HG03039 (cell line): ENCODE results near the gene MYO5A.
"Not testable (repeated sequence)": the region's sequence is repeated elsewhere in the genome, so short reads cannot be mapped to it uniquely, and the experiment has no call there.

Source experiments
- ATAC-seq: cut with Tn5 transposase; IDR thresholded peaks from one replicate; pipeline ENCODE4 v1.9.1; 2021; ENCODE audit warnings: mild to moderate bottlenecking, moderate library complexity; ENCODE audit not compliant: unreplicated experiment

The MYO5A gene

DNA sequence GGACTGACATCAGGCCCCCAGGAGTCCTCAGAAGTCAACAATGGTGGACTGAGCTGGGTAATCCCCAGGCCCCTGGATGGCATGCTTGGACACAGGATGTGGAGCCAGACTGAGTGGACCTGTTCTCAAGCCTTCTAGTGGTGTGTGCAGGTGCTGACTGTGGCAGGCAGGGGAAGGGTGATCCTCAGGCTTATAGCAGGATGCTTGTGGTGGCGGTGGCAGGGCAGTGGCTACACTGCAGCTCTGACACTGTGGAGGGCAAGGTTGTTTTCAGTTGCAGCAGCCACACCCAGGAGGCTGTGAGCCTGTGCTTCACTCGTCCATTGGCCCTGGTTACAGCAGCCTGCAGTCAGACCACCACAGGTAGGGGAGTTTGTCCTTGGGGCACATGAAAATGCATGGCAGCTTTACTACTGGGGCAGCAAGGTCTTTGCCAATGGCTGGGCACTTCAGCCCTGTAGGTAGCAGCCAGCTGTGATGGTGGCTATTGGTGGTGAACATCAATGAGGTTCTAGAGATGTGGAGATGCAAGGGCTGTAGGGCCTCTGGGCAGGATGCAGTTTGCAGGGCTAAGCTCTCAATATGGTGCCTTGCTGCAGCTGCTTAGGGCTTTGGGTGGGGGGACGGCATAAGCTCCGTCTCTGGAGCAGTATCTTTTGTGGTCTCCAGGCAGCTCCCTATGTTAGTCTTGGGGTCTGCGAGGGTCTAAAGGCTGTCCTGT, 17.5 kb upstream of the MYO5A start:
- no peak for ATAC-seq

DNA sequence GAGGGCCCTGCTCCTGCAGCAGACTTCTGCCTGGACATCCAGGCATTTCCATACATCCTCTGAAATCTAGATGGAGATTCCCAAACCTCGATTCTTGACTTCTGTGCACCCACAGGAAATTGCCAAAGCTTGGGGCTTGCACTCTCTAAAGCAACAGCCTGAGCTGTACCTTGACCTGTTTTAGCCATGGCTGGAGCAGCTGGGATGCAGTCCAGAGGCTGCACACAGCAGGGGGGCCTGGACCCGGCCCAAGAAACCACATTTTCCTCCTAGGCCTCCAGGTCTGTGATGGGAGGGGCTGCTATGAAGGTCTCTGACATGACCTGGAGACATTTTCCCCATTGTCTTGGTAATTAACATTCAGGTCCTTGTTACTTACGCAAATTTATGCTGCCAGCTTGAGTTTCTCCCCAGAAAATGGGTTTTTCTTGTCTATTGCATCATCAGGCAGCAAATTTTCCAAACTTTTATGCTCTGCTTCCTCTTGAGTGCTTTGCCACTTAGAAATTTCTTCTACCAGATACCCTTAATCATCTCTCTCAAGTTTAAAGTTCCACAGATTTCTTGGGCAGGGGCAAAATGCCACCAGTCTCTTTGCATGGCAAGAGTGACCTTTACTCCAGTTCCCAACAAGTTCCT, 11.8 kb upstream of the MYO5A start:
- no peak for ATAC-seq

DNA sequence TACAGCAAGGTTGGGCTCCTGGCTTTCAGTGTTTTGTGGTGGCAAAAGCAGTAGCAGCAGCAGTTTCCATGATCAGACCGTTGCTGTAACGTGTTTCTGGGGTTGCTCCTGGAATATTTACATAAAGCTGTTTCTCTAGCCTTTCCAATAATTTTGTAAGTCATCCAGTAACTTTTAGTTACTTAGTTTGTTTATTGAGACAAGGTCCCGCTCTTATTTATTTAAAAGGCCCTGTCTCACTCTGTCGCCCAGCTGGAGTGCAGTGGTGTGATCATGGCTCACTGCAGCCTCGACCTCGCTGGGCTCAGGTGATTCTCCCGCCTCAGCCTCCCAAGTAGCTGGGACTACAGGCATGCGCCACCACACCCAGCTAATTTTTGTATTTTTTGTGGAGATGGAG, 8.8 kb upstream of the MYO5A start:
- ATAC-seq, result no peak

DNA sequence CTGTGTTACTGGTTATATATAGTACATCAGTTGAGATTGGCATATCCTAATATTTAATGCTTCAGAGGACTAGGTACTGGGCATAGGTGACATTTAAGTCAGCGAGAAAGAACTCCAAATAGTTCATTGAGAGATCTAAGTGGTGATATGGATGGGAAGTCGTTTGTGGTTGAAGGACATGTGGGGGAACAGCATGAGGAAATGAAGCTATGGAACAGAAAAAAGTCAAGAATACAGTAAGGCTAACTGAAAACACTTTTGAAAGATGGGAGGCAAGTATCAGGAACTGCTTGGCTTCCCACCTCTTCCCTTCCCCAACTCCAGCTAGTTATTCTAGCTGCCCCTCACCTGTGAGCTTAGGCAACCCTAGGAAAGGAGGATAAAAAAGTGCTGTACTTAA, 3.7 kb upstream of the MYO5A start:
- ATAC-seq, result no peak

DNA sequence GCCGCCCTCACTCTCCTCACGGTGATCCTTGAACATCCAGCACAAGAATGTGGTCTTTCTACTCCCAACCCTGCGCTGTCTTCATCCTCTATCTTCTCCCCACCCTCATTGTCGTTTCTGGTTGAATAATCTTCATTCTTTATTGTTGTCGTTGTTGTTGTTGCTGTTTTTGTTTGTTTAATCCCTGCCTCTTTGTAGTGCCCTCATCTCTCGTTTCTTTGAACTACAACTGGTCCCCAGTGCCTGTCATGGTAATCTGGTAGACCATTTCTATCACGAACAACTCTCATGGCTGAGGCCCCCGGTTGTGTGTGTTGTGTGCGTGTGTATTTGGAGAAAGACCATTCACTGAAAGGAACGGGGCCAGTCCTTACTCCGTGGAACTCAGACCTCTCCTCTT, 1.3 kb upstream of the MYO5A start:
- ATAC-seq, result no peak

DNA sequence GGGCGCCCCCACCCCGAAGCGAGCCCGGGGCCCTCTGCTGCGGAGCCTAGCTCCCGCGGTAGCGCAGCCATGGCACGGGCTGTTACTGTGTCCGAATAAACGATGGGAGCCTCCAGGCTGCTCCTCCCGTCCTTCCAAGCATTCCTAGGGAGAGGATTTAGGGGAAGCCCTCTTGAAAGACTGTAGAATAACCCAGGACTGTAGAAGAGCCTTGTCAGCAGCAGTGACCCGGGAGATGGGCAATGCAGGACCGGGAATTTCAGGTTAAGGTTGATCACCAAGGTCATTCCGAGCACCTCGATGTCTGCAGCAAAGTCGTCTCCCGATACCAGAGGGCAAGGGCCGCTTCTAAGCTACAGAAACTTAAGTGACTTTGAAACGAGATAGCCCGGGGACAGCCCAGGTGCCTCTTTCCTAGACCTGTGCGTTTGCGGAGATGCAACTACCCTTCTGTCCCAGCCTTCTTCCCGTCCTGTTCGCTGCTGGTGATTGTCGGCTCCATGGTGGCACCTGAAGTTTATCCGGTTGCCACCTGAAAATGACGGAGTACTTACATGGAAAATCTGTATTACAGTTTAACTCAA, 753 bp upstream of the MYO5A start:
- ATAC-seq, result no peak

DNA sequence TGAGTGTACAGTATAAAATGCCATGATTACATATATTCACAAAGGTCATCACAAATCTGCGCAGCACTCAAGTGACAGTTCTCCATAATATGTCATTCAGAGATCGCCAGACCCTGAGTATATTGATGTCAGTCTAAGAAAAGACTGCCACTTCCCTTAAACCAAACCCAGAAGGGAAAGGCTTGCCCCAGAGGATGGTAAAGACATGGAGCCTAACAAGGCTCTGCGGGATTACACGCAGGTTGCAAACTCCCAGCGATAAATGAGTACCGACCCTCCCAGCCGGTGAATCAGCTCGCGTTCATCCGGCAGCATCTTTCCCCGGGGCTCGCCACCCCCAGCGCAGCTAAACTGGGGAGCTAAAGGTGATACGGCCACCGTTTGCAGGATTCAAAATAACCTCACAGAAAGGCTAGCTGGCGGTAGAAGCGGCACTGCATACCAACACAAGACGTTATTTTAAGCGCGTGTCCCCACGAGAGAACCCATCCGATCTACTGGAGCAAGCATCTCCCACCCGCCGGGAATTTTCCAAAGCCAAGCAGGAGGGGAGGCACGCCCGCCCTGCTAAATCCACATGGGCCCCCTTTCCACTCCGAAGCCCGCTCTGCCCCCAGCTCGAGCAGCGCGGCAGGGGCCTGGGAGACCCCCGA, 643 bp downstream of the MYO5A start:
- peak; percentile 1 for ATAC-seq

DNA sequence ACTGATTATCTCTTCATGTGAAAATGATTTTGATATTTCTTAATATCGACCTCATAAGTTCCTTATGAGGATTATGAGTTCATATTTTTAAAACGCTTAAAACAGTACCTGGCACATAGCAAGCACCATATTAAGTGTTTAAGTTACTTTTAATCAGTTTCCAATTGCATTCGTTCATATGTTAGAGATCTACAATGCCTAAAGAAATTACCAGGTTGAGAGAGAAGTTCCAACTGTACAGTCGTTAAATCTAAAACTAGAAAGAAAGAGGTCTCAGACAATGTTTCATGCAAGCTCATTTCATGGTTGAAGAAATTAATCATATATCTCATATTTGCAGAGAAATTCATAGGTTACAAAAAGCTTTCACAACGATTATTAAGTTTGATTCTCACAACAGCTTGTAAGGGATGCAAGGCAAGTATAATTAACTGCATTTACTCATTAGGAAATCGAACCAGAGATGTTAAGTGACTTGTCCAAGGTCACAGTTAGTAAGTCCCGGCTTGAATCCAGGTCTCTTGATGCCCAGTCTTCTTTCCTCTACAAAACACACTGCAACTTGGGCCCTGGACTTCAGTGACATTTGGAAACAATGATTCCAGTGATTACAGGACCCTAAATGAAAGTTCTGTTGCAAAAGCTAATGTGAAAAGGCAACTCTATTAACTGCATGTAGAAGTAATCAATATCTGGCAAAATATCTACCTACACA, 1.3 kb downstream of the MYO5A start:
- no peak for ATAC-seq

DNA sequence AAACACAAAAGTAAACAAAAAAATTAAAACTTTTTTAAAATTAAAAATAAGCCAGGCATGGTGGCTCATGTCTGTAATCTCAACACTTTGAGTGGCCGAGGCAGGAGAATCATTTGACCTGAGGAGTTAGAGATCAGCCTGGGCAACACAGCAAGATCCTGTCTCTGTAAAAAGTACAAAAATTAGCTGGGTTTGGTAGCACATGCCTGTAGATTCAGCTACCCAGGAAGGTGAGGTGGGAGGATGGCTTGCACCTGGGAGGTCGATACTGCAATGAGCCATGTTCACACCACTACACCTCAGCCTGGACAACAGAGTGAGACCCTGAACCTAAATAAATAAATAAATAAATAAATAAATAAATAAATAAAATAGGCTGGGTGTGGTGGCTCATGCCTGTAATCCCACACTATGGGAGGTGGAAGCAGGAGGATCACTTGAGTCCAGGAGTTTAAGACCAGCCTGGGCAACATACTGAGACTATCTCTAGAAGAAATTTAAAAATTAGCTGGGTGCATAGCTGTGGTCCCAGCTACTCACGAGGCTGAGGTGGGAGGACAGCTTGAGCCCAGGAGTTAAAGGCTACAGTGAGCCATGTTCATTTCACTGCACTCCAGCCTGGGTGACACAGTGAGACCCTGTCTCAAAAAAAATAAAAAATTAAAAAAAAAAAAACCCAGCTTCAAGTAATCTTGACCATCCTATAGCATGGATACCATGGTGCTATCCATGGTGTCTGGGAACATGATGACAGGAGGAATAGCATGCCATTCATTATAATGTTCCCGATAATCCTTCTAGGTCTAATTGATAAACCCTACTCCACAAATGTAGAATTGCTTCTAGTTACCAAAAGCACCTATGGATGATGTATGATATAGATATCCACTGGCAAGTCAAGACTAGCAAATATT, 4.2 kb downstream of the MYO5A start:
- ATAC-seq, result no peak

DNA sequence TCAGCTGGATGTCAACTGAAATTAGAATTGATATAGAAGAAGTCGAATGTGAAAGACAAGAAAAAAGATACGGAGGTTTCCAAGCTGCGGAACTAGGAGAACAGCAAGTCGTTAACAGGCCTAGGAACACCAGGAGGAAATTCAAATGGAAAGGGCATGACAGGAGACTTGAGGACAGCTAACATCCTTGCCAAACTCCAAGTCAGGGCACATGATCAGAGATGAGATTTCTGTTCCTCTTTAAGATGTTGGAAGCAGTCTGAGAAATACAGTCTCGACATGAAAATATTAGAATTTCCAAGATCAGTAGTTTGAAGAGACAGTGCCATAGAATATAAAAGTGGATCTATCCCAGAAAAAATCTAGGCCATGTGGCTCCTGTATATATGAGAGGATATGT, 5.0 kb downstream of the MYO5A start:
- ATAC-seq, result no peak

DNA sequence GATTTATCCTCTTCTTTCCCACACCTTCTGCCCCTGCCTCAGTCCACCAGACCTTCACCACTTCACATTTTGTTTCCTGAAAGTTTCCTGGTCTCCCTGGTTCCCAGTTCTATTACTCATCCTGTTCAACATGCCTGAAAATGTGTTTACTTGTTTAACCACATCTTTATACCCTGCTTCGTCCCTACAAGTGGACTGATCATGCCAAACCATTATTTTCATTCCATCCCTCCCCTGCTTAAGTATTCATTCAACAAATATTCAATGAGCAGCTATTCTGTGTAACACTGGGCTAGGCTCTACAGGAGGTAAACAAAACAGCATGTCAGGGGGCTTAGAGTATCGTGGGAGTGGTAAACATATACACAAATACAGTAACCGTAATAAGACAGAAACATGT, 5.5 kb downstream of the MYO5A start:
- ATAC-seq, result no peak

DNA sequence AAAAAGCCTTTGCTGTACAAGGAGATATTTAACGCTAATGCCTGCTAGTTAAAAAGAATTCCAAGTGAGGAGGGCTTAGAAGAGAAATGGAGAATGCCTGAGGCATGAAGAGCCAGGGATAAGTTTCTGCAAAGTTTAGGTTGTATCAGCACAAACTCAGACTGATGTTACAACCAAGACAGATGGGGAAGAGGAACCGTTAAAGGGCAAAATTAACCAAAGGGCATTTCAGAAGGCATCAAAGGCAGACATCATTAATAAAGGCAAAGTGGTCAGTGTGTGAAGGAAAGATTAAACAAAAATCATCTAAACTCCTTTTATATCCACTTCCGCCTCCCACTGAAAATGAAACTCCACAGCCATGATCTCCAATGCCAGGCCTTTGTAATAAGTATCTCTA, 7.0 kb downstream of the MYO5A start:
- ATAC-seq, result no peak

DNA sequence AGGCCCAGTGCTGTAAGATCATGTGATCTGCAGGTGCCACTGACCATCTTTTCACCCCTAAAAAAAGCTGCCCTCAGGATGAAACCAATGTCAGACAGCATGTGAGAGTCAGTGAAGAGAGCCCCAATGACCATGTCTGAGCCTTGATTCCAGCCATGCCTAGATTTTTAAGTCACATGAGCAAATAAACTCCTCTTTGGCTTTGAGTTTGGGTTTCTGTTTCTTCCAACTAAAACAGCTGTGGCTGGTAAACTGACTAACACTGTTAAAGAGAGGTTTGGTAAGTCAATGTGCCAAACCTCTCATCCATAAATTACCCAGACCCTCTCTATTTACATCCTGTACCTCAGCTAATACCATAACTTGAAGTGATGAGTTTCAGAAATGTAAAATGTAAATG, 8.3 kb downstream of the MYO5A start:
- ATAC-seq, result no peak

DNA sequence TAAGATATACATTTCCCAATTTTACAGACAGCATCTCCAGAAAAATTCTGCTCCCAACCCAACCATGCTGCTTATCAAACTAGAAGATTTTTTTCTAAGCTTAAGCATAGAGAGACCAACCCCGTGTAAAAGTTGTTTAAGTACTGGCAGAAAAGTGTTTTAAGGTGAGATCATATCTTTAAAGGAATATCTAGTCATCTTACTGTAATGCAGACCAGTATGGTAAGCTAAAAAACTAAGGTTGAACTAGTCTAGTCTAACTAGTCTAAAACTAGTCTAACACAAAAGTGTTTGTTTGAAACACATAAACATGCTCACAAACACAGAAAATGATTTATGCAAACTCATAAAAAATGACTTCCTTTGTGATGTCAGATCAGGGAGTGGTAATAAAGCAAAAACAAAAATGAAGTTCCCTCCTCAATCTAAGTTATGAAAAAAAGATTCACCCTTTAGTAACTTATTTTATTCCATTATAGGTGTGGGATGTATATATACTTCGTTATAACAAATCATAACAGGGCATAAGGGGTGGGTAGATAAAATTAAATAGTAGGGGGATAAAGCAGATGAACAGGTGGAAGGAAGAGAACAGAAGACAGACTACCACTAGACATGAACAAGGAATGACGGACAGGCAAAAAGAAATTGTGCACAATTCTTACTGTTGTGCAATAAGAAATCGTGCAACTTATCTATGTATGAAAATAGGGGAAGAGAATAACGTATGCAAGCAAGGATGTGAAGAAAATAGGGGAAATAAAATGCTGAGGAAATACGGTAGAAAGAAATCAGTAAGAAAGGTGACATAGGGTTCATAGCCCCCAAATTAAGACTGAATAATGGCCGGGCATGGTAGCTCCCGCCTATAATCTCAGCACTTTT, 10.0 kb downstream of the MYO5A start:
- ATAC-seq, result no peak

DNA sequence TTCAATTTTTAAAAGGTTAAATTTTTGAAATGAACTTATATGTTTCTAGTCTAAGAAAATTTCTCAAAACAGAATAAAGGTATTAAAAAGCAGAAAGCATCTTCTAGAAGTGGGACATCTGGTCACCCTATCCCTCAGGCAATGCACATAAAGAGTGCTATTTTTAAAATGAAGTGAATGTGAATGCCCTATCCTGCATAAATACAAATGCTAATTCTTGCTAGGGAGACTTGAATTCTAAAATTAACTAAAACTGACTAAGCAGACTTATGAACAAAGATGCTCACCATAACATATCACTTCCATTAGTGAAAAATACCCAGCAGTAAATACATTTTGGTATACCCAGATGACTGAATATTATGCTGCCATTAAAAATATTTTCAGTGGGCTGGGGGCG, 11.7 kb downstream of the MYO5A start:
- ATAC-seq, result no peak

DNA sequence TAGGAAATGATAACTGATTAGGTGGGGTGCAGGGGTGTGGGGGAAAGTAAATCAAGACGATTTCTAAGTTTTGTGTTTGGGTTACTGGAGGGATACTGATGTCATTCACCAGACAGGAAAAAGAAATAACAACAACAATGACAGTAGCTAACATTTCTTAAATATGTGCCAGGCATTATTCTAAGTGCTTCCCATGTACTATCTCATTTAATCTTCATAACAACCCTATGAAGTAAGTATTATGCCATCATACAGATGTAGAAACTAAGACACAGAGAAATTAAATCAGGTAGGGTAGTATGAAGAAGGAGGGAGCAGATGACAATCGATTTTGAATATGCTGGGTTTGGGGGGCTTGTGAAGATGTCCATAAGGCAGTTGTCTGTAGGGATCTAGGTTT, 13.3 kb downstream of the MYO5A start:
- no peak for ATAC-seq

DNA sequence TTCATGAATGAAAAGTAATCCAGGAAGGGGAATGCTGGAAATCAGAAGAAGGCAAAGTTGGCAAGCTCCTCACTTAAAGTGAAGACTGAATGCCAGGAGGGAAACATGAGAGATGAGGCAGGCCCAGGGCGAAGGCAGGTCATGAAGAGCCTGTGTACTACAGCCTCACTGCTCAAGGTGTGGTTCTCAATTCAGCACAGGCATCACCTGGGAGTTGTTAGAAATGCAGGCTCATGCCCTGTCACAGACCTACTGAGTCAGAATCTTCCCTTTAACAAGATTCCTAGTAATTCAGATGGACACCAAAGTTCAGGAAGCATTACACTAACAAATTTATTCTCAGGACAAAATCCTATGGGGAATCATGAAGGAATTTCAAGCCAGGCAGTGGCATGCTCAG, 14.2 kb downstream of the MYO5A start:
- no peak for ATAC-seq

DNA sequence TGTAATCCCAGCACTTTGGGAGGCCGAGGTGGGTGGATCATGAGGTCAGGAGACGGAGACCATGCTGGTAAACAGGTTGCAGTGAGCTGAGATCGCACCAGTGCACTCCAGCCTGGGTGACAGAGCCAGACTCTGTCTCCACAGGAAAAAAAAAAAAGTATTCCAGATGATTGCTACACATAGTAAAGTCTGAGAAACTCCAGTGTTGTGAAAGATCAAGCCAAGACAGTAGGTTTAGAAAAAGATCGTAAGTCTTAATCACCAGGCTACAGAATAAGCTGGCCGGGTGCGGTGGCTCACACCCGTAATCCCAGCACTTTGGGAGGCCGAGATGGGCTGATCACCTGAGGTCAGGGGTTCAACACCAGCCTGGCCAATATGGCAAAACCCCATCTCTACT, 15.8 kb downstream of the MYO5A start:
- not testable (repeated sequence) for ATAC-seq

DNA sequence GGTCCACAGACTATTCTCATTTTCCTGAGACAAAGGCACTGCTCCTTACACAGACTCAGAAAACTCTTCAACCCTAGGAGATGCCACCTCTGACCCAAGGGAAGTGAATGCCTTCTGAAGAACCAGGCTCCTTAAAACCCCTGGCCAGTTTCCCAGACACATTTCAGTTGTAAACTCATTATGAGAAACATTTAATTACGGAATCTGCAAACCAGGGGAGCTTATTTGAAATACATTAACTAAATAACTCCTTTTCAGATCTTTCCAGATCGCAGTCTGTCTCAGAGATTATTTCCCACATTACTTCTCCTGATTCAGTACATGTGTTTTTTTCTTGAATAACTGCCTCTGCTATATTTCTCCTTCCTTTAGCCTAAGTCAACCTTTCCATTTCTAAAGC, 17.6 kb downstream of the MYO5A start:
- ATAC-seq, result no peak
